ENCODE data around the gene GRAMD1A.

GRCh38 chr19:35015954-35016351 is 15.8 kb downstream of the GRAMD1A start:
- TF ChIP-seq CTCF (IDR thresholded peaks at IDR 0.05) (no peak), POLR2A (IDR thresholded peaks at IDR 0.05) (no peak)

Data from breast epithelium (tissue), 3 donors.